HepG2 (cell line): ENCODE measurements around the gene SYNC. TPM values are rescaled to one million over a fixed set of nuclear protein-coding genes. Genes with fewer than 3 reads are reported as not detected.

ENCODE experiments used
- ATAC-seq: fragments of 200-7000 bp; cut with Tn5 transposase; 3 replicates; pipeline ENCODE4 v1.9.1; 2020; ENCODE audit warnings: mild to moderate bottlenecking, moderate library complexity
- BruUV-seq: library from RNA; stranded (reverse); fragments of 400-500 nt; replicated peaks from 2 replicates; lab custom pipeline; 2021; lab: Mats Ljungman, UMichigan
- CTCF ChIA-PET: fragments of 300-600 bp; formaldehyde crosslinking; extraction: SDS; loops from one replicate; lab custom pipeline; 2021; ENCODE audit warnings: low total read pairs, inconsistent platforms, low intra/inter-chr PET ratio; lab: Yijun Ruan, JAX
- POLR2A ChIA-PET: fragments of 350-600 bp; sonication (Branson Sonifier 250); formaldehyde crosslinking; loops from one replicate; lab custom pipeline; 2020; ENCODE audit warnings: antibody characterized with exemption, inconsistent platforms; lab: Yijun Ruan, JAX
- DNase-seq: peaks from one replicate; pipeline ENCODE4 v3.0.0-alpha.2; 2015; ENCODE audit warnings: low spot score
- FAIRE-seq: peaks from 3 replicates; lab custom pipeline; 2011; peaks lifted over from hg19 to GRCh38; lab: Jason Lieb, UNC
- H2AFZ ChIP-seq: one replicate; pipeline ENCODE4 v1.6.1; 2011; ENCODE audit warnings: low read length, inconsistent platforms
- H3K27ac ChIP-seq: fragments of 300-600 bp; 3 replicates; pipeline ENCODE4 v1.8.0; 2011; ENCODE audit warnings: mixed run types, mild to moderate bottlenecking, mixed read lengths, low read length, inconsistent platforms; ENCODE audit not compliant: insufficient read depth; ENCODE audit errors: extremely low read length
- H3K27me3 ChIP-seq, 2 experiments: fragments of 200-600 bp in 1 of 2; 2 replicates in 1 of 2; 3 replicates in 1 of 2; pipeline versions ENCODE4 v1.6.0 to v1.8.0; 2011; ENCODE audit warnings: low read length in 2 of 2, mild to moderate bottlenecking in 2 of 2, moderate library complexity in 2 of 2, inconsistent platforms in 1 of 2; ENCODE audit not compliant: insufficient read depth in 2 of 2, control insufficient read depth in 1 of 2
- H3K36me3 ChIP-seq, 2 experiments: fragments of 200-600 bp in 1 of 2; replicated peaks in 1 of 2; 2 replicates in 1 of 2; 3 replicates in 1 of 2; pipeline versions ENCODE4 v1.5.1 to v1.8.0; 2011; ENCODE audit warnings: low read length in 2 of 2, inconsistent platforms in 1 of 2; ENCODE audit not compliant: insufficient read depth in 2 of 2, control insufficient read depth in 1 of 2
- H3K4me1 ChIP-seq: 2 replicates; pipeline ENCODE4 v1.5.1; 2012; ENCODE audit warnings: low read length, inconsistent platforms; ENCODE audit not compliant: insufficient read depth
- H3K4me2 ChIP-seq: 2 replicates; pipeline ENCODE4 v1.6.0; 2011; ENCODE audit warnings: low read depth, low read length, inconsistent platforms
- H3K4me3 ChIP-seq, 3 experiments: fragments of 200-600 bp in 1 of 3; sonication (generic), shearing (Covaris generic) in 1 of 3; replicated peaks in 1 of 3; 2 replicates each; pipeline ENCODE4 v1.5.1; 2011 to 2016; ENCODE audit warnings: low read length in 3 of 3, inconsistent platforms in 2 of 3, low read depth in 2 of 3, mild to moderate bottlenecking in 2 of 3, control low read depth in 1 of 3, mixed read lengths in 1 of 3; ENCODE audit not compliant: insufficient read depth in 1 of 3
- H3K79me2 ChIP-seq: one replicate; pipeline ENCODE4 v1.6.1; 2011; ENCODE audit warnings: low read length, inconsistent platforms; ENCODE audit not compliant: insufficient read depth
- H3K9ac ChIP-seq: 2 replicates; pipeline ENCODE4 v1.6.0; 2011; ENCODE audit warnings: mild to moderate bottlenecking, low read depth, low read length, inconsistent platforms; ENCODE audit not compliant: insufficient read depth
- H3K9me3 ChIP-seq: 2 replicates; pipeline ENCODE4 v1.5.1; 2012; ENCODE audit warnings: mild to moderate bottlenecking, low read length
- H4K20me1 ChIP-seq: 2 replicates; pipeline ENCODE4 v1.6.0; 2011; ENCODE audit warnings: inconsistent platforms, mild to moderate bottlenecking, low read length, moderate library complexity; ENCODE audit not compliant: insufficient read depth
- TSC22D2 ChIP-seq: sonication (generic); formaldehyde crosslinking; IDR thresholded peaks from 2 replicates; pipeline ENCODE4 v1.5.1; 2020; ENCODE audit warnings: missing genetic modification reagents, mild to moderate bottlenecking, borderline replicate concordance
- ZBTB38 ChIP-seq: sonication (generic); formaldehyde crosslinking; IDR thresholded peaks from 2 replicates; pipeline ENCODE4 v1.5.1; 2020; ENCODE audit warnings: mild to moderate bottlenecking, missing genetic modification reagents
- ZNF121 ChIP-seq: sonication (generic); formaldehyde crosslinking; IDR thresholded peaks from 2 replicates; pipeline ENCODE4 v1.5.0; 2020; ENCODE audit warnings: mild to moderate bottlenecking, missing genetic modification reagents
- ZNF468 ChIP-seq: sonication (generic); formaldehyde crosslinking; IDR thresholded peaks from 2 replicates; pipeline ENCODE4 v1.8.0; 2022; ENCODE audit warnings: mild to moderate bottlenecking, moderate library complexity, missing genetic modification reagents
- ZNF850 ChIP-seq: sonication (generic); formaldehyde crosslinking; conservative IDR thresholded peaks from 2 replicates; pipeline ENCODE4 v1.9.0; 2021; ENCODE audit warnings: mild to moderate bottlenecking, missing genetic modification reagents
- WGBS: methylation state at CpG from one replicate; pipeline ENCODE4 v1.1.6; 2017; ENCODE audit warnings: low lambda C conversion rate; 5-methylcytosine and 5-hydroxymethylcytosine counted together
- in situ Hi-C: cut with HindIII; loops from 2 replicates; pipeline ENCODE4 v1.10.0; 2017; ENCODE audit warnings: low pct_unique_long_range_greater_than_20kb; ENCODE audit not compliant: extremely low pct_ligation_motif_present
- intact Hi-C: fragments of 100-400 bp; cut with micrococcal nuclease; formaldehyde crosslinking; loops from one replicate; pipeline ENCODE4 v1.10.0; 2022; ENCODE audit not compliant: unreplicated experiment
- polyA plus RNA-seq, 8 experiments: library from polyadenylated mRNA; depleted of rRNA in 3 of 8; stranded (reverse) in 7 of 8; unstranded in 1 of 8; fragments of >200 nt; fragmentation: Illumina TruSeq in 4 of 8; extraction: Trizol in 4 of 8; gene quantifications; 2 replicates each; pipeline versions ENCODE4 v1.2.1 to v1.2.3, GENCODE V29; 2011 to 2016; ENCODE audit warnings: low read depth in 4 of 8, missing spikeins in 1 of 8, mixed read lengths in 1 of 8; ENCODE audit not compliant: insufficient read depth in 1 of 8
- total RNA-seq, 5 experiments: library from RNA; depleted of rRNA; stranded (reverse); fragments of >200 nt; fragmentation: Illumina TruSeq; extraction: Trizol; gene quantifications; 2 replicates each; pipeline ENCODE4 v1.2.3, GENCODE V29; 2016; ENCODE audit warnings: low read depth in 1 of 5
- TF ChIP-seq, protein P1 (sequence below): sonication (generic); formaldehyde crosslinking; IDR thresholded peaks from 2 replicates; pipeline ENCODE4 v1.5.0; 2020; ENCODE audit warnings: mild to moderate bottlenecking, missing genetic modification reagents
- TF ChIP-seq, protein P2 (sequence below): sonication (generic); formaldehyde crosslinking; IDR thresholded peaks from 2 replicates; pipeline ENCODE4 v1.4.0; 2020; ENCODE audit warnings: missing genetic modification reagents

Gene SYNC
- total and polyA plus RNA-seq, 2 of the 13 experiments (the other 11 are each of a cell fraction or from before 2014, with no cell fraction given), result 2.4 to 5.4 TPM

GRCh38 chr1:32652244-32652962 is 50.2 kb downstream of the SYNC start:
- POLR2A ChIA-PET, result interaction anchor here (2.9 kb wide), 1 partner anchor 42 kb away, joined by 31 read pairs; no protein-coding TSS in a partner anchor

More at GRCh38 chr1:32652244-32652962, 50.2 kb downstream of the SYNC start:
- TF ChIP-seq ZBTB38 (peak; percentile 71; the same call in 1 of the 2 replicates), TSC22D2 (CRISPR knock-in tag) (no peak), ZNF468 (CRISPR knock-in tag) (no peak), ZNF121 (CRISPR knock-in tag) (peak; percentile 83), ZNF850 (CRISPR knock-in tag) (no peak)
- TF ChIP-seq, protein P1, sequence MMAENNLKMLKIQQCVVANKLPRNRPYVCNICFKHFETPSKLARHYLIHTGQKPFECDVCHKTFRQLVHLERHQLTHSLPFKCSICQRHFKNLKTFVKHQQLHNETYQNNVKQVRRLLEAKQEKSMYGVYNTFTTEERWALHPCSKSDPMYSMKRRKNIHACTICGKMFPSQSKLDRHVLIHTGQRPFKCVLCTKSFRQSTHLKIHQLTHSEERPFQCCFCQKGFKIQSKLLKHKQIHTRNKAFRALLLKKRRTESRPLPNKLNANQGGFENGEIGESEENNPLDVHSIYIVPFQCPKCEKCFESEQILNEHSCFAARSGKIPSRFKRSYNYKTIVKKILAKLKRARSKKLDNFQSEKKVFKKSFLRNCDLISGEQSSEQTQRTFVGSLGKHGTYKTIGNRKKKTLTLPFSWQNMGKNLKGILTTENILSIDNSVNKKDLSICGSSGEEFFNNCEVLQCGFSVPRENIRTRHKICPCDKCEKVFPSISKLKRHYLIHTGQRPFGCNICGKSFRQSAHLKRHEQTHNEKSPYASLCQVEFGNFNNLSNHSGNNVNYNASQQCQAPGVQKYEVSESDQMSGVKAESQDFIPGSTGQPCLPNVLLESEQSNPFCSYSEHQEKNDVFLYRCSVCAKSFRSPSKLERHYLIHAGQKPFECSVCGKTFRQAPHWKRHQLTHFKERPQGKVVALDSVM (CRISPR knock-in tag), result peak; percentile 94
- TF ChIP-seq, protein P2, sequence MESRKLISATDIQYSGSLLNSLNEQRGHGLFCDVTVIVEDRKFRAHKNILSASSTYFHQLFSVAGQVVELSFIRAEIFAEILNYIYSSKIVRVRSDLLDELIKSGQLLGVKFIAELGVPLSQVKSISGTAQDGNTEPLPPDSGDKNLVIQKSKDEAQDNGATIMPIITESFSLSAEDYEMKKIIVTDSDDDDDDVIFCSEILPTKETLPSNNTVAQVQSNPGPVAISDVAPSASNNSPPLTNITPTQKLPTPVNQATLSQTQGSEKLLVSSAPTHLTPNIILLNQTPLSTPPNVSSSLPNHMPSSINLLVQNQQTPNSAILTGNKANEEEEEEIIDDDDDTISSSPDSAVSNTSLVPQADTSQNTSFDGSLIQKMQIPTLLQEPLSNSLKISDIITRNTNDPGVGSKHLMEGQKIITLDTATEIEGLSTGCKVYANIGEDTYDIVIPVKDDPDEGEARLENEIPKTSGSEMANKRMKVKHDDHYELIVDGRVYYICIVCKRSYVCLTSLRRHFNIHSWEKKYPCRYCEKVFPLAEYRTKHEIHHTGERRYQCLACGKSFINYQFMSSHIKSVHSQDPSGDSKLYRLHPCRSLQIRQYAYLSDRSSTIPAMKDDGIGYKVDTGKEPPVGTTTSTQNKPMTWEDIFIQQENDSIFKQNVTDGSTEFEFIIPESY (CRISPR knock-in tag), result peak; percentile 59; the same call in 1 of the 2 replicates
- TF ChIP-seq, all 625 proteins: peak for 4
- Histone ChIP-seq H3K4me3 (peak overlapping the region; percentile 61 to 91 (median 73)), H3K9ac (peak overlapping the region; percentile 99), H3K4me2 (peak overlapping the region; percentile 88), H3K79me2 (peaks cover 75% of the 10 kb centered on the region), H4K20me1 (peaks cover 14% of the 10 kb centered on the region), H3K27me3 (no peaks in the 10 kb centered on the region; a peak in 1 of 5 replicates), H3K9me3 (no peaks in the 10 kb centered on the region), H3K27ac (peak overlapping the region; percentile 100), H2AFZ (no peak overlapping the region), H3K4me1 (peaks cover 61% of the 10 kb centered on the region), H3K36me3 (peaks cover 10 to 44% of the 10 kb centered on the region in 2 experiments)
- in situ Hi-C loops, result no loop called here
- 82% methylated on average over 16 of the region's 16 CpGs for WGBS
- DNase-seq (no peak), ATAC-seq (no peak), FAIRE-seq (no peak)
- no TSS peak for BruUV-seq
- CTCF ChIA-PET, result no interaction called here
- intact Hi-C loops, result no loop called here
